ENCODE data around the gene KIF18A. TPM values are rescaled to one million over a fixed set of nuclear protein-coding genes. Genes with fewer than 3 reads are reported as not detected.

KIF18A gene
- total RNA-seq, 1 experiment from 2014 or later, result 20.6 TPM

DNA sequence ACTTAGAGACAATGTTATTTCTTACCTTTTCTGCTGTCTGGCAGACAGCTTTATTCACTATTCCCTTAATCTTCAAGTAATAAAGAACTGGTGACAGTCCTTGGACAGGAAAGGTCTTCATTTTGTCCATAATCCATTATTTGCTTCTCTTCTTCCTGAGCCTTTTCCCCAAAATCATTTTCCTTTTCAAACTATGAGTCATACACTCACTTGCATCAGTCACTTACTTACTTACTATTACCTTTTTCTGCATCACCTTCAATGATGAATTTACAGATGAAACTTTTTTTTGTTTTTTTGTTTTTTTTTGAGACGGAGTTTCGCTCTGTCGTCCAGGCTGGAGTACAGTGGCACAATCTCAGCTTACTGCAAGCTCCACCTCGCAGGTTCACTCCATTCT lies 9.8 kb upstream of the KIF18A start:
- TF ChIP-seq, protein P1, sequence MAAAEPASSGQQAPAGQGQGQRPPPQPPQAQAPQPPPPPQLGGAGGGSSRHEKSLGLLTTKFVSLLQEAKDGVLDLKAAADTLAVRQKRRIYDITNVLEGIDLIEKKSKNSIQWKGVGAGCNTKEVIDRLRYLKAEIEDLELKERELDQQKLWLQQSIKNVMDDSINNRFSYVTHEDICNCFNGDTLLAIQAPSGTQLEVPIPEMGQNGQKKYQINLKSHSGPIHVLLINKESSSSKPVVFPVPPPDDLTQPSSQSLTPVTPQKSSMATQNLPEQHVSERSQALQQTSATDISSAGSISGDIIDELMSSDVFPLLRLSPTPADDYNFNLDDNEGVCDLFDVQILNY (CRISPR knock-in tag; IDR thresholded peaks at IDR 0.05), result no peak
- TF ChIP-seq, protein P2, sequence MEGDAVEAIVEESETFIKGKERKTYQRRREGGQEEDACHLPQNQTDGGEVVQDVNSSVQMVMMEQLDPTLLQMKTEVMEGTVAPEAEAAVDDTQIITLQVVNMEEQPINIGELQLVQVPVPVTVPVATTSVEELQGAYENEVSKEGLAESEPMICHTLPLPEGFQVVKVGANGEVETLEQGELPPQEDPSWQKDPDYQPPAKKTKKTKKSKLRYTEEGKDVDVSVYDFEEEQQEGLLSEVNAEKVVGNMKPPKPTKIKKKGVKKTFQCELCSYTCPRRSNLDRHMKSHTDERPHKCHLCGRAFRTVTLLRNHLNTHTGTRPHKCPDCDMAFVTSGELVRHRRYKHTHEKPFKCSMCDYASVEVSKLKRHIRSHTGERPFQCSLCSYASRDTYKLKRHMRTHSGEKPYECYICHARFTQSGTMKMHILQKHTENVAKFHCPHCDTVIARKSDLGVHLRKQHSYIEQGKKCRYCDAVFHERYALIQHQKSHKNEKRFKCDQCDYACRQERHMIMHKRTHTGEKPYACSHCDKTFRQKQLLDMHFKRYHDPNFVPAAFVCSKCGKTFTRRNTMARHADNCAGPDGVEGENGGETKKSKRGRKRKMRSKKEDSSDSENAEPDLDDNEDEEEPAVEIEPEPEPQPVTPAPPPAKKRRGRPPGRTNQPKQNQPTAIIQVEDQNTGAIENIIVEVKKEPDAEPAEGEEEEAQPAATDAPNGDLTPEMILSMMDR (IDR thresholded peaks at IDR 0.05), result no peak
- TF ChIP-seq, protein P3, sequence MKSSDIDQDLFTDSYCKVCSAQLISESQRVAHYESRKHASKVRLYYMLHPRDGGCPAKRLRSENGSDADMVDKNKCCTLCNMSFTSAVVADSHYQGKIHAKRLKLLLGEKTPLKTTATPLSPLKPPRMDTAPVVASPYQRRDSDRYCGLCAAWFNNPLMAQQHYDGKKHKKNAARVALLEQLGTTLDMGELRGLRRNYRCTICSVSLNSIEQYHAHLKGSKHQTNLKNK (CRISPR knock-in tag; IDR thresholded peaks at IDR 0.05), result no peak
- TF ChIP-seq ZNF138 (CRISPR knock-in tag; conservative IDR thresholded peaks at IDR 0.05), result no peak
- TF ChIP-seq, protein P4, sequence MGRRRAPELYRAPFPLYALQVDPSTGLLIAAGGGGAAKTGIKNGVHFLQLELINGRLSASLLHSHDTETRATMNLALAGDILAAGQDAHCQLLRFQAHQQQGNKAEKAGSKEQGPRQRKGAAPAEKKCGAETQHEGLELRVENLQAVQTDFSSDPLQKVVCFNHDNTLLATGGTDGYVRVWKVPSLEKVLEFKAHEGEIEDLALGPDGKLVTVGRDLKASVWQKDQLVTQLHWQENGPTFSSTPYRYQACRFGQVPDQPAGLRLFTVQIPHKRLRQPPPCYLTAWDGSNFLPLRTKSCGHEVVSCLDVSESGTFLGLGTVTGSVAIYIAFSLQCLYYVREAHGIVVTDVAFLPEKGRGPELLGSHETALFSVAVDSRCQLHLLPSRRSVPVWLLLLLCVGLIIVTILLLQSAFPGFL (CRISPR knock-in tag; IDR thresholded peaks at IDR 0.05; ENCODE audit: borderline replicate concordance), result no peak
- TF ChIP-seq, protein P5, sequence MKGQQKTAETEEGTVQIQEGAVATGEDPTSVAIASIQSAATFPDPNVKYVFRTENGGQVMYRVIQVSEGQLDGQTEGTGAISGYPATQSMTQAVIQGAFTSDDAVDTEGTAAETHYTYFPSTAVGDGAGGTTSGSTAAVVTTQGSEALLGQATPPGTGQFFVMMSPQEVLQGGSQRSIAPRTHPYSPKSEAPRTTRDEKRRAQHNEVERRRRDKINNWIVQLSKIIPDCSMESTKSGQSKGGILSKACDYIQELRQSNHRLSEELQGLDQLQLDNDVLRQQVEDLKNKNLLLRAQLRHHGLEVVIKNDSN (CRISPR knock-in tag; IDR thresholded peaks at IDR 0.05), result no peak
- TF ChIP-seq, protein P6, sequence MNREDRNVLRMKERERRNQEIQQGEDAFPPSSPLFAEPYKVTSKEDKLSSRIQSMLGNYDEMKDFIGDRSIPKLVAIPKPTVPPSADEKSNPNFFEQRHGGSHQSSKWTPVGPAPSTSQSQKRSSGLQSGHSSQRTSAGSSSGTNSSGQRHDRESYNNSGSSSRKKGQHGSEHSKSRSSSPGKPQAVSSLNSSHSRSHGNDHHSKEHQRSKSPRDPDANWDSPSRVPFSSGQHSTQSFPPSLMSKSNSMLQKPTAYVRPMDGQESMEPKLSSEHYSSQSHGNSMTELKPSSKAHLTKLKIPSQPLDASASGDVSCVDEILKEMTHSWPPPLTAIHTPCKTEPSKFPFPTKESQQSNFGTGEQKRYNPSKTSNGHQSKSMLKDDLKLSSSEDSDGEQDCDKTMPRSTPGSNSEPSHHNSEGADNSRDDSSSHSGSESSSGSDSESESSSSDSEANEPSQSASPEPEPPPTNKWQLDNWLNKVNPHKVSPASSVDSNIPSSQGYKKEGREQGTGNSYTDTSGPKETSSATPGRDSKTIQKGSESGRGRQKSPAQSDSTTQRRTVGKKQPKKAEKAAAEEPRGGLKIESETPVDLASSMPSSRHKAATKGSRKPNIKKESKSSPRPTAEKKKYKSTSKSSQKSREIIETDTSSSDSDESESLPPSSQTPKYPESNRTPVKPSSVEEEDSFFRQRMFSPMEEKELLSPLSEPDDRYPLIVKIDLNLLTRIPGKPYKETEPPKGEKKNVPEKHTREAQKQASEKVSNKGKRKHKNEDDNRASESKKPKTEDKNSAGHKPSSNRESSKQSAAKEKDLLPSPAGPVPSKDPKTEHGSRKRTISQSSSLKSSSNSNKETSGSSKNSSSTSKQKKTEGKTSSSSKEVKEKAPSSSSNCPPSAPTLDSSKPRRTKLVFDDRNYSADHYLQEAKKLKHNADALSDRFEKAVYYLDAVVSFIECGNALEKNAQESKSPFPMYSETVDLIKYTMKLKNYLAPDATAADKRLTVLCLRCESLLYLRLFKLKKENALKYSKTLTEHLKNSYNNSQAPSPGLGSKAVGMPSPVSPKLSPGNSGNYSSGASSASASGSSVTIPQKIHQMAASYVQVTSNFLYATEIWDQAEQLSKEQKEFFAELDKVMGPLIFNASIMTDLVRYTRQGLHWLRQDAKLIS (CRISPR knock-in tag; IDR thresholded peaks at IDR 0.05; ENCODE audit: borderline replicate concordance), result no peak
- TF ChIP-seq, protein P7, sequence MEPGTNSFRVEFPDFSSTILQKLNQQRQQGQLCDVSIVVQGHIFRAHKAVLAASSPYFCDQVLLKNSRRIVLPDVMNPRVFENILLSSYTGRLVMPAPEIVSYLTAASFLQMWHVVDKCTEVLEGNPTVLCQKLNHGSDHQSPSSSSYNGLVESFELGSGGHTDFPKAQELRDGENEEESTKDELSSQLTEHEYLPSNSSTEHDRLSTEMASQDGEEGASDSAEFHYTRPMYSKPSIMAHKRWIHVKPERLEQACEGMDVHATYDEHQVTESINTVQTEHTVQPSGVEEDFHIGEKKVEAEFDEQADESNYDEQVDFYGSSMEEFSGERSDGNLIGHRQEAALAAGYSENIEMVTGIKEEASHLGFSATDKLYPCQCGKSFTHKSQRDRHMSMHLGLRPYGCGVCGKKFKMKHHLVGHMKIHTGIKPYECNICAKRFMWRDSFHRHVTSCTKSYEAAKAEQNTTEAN (CRISPR knock-in tag; IDR thresholded peaks at IDR 0.05), result no peak
- no peak for TF ChIP-seq FOXP1 (CRISPR knock-in tag; IDR thresholded peaks at IDR 0.05; ENCODE audit: borderline replicate concordance)
- TF ChIP-seq, protein P8, sequence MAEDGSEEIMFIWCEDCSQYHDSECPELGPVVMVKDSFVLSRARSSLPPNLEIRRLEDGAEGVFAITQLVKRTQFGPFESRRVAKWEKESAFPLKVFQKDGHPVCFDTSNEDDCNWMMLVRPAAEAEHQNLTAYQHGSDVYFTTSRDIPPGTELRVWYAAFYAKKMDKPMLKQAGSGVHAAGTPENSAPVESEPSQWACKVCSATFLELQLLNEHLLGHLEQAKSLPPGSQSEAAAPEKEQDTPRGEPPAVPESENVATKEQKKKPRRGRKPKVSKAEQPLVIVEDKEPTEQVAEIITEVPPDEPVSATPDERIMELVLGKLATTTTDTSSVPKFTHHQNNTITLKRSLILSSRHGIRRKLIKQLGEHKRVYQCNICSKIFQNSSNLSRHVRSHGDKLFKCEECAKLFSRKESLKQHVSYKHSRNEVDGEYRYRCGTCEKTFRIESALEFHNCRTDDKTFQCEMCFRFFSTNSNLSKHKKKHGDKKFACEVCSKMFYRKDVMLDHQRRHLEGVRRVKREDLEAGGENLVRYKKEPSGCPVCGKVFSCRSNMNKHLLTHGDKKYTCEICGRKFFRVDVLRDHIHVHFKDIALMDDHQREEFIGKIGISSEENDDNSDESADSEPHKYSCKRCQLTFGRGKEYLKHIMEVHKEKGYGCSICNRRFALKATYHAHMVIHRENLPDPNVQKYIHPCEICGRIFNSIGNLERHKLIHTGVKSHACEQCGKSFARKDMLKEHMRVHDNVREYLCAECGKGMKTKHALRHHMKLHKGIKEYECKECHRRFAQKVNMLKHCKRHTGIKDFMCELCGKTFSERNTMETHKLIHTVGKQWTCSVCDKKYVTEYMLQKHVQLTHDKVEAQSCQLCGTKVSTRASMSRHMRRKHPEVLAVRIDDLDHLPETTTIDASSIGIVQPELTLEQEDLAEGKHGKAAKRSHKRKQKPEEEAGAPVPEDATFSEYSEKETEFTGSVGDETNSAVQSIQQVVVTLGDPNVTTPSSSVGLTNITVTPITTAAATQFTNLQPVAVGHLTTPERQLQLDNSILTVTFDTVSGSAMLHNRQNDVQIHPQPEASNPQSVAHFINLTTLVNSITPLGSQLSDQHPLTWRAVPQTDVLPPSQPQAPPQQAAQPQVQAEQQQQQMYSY (CRISPR knock-in tag; IDR thresholded peaks at IDR 0.05), result no peak
- TF ChIP-seq RORB (CRISPR knock-in tag; IDR thresholded peaks at IDR 0.05), result no peak
- TF ChIP-seq ZNF416 (CRISPR knock-in tag; IDR thresholded peaks at IDR 0.05), result no peak
- TF ChIP-seq ZNF396 (CRISPR knock-in tag; IDR thresholded peaks at IDR 0.05; ENCODE audit: borderline replicate concordance), result no peak
- TF ChIP-seq OVOL2 (CRISPR knock-in tag; IDR thresholded peaks at IDR 0.05; ENCODE audit: borderline replicate concordance), result no peak
- H3K36me3 Mint-ChIP-seq, result peaks cover 4% of the 10 kb centered on the region; the same call in 1 of the 2 replicates
- no peak for DNase-seq (ENCODE audit: low spot score)
- H3K27ac Mint-ChIP-seq, result no peak overlapping the region
- ChIA-PET CTCF (no interaction called here), POLR2A (interaction anchor here (0.6 kb wide), 1 partner anchor 82 kb away, joined by 3 read pairs; no protein-coding TSS in a partner anchor)
- no peaks in the 10 kb centered on the region for H3K9me3 Mint-ChIP-seq
- no peaks in the 10 kb centered on the region for H3K27me3 Mint-ChIP-seq (ENCODE audit: low read depth)
- no peak overlapping the region for H3K4me3 Mint-ChIP-seq
- no peaks in the 10 kb centered on the region for H3K4me1 Mint-ChIP-seq
- no peak for ATAC-seq
